GM19467 (cell line): ENCODE results near the gene PDRG1.
A peak's percentile ranks its signal among the peaks of the same experiment; 100 is the strongest.

Source experiments
- ATAC-seq: cut with Tn5 transposase; IDR thresholded peaks from one replicate; pipeline ENCODE4 v1.9.1; 2021; ENCODE audit warnings: mild to moderate bottlenecking, moderate library complexity; ENCODE audit not compliant: unreplicated experiment

The PDRG1 gene

DNA sequence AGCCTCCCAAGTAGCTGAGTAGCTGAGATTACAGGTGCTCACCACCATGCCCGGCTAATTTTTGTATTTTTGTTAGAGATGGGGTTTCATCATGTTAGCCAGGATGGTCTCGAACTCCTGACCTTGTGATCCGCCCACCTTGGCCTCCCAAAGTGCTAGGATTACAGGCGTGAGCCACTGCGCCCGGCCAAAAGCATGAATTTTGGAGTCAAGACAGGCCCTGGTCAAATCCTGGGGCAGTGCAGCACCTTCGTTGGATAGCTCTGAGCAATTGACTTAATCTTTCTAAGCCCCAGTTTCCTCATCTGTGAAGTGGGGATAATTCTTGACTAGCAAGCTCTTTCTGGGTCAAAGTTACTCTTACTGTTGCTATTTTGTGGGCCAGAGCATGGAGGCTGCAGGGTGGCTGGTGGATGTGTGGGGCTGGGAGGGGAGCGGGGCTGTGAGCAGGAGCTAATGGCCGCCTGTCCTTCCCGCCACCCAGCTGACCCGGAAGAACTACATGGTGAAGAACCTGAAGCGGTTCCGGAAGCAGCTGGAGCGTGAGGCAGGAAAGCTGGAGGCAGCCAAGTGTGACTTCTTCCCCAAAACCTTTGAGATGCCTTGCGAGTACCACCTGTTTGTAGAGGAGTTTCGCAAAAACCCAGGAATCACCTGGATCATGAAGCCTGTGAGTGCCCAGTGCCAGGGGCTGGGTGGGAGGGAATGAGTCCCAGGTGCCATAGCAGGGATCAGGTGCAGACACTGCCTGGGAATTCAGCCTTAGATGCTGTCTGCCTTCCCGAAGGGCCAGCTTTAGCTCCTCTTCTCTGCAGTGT is 42.4 kb downstream of the PDRG1 start:
- ATAC-seq = no peak

- ATAC-seq = no peak
Observed at GRCh38 chr20:31908424-31908823, 43.4 kb downstream of the PDRG1 start.

DNA sequence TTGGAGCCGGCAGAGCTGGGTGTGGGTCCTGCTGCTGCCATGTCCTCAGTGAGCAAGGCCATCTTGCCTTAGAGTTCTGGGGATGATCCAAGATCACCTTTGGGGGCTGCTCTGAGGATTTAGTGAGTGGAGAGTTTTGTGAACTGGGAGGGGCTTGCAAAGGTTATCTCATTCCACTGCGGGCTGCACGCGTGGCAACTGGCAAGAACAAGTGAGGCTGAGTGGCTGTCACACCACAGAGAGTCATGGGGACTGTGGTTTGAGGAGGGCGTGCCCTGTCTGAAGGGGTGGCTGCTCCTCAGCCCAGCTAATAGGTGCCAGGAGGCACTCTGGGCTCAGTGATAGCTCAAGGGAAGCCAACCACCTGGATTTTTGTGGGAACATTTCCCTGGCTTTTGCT is 43.8 kb downstream of the PDRG1 start:
- no peak for ATAC-seq

DNA sequence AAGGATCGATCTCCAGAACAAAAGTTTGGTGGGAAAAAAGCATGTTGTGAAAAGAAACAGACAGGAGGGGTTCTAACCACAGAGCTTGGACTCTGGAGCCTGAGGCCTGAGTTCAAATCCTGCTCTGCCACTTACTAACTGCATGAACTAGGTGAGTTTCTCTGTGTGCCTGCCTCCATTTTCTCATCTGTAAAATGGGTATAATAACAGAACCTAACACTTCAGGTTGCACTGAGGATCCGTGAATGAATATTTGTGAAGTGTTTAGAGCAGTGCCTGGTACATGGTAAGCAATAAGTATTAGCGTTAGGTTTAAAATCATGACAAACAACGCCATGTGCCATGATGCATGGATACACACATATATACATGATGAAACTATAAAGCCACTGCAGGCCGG is 44.8 kb downstream of the PDRG1 start:
- no peak for ATAC-seq

DNA sequence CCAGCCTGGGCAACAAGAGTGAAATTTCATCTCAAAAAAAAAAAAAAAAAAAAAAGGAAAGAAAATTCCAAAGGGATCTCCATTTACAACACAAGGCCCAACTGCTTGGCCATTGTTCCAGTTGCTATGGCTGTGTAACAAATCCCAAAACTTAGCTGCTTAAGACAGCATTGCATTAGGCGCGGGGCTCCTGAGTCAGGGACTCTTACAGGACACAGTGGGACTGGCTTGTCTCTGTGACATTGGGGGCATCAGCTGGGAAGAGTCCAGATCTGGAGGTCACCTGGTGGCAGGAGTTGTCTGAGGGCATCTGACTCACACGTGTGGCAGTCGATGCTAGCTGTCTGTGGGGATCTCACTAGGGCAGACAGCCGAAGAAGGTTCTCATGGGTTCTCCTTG is 45.8 kb downstream of the PDRG1 start:
- ATAC-seq = no peak

DNA sequence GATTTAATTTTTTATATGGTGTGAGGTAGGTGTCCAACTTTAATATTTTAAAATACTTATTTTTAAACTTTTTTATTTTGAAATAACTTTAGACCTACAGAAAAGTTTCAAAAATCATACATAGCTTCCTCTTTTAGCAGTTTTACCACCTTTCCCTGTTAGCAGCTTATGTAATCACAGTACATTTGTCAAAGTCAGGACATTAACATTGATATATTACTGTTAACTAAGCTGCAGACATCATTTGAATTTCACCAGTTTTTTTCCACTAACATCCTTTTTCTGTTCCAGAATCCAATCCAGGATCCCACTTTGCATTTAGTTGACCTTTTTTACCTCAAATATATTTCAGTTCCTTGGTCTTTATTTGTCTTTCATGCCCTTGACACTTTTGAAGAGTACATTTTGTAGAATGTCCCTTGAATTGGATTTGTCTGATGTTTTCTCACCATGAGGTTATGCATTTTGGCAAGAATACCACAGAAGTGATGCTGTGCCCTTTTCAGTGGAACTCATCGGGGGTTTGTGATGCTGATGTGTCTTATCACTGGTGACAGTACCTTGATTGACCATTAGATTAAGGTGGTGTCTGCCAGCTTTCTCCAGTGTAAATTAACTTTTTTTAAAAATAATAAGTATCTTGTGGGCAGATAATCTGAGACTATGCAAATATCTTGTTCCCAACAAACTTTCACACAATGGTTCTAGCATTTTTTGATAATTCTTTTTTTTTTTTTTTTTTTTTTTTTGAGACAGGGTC is 48.0 kb downstream of the PDRG1 start:
- ATAC-seq = no peak

GRCh38 chr20:31901615-31902014 is 50.2 kb downstream of the PDRG1 start:
- no peak for ATAC-seq

- ATAC-seq = no peak
Observed at GRCh38 chr20:31897541-31897940, 54.3 kb downstream of the PDRG1 start.

DNA sequence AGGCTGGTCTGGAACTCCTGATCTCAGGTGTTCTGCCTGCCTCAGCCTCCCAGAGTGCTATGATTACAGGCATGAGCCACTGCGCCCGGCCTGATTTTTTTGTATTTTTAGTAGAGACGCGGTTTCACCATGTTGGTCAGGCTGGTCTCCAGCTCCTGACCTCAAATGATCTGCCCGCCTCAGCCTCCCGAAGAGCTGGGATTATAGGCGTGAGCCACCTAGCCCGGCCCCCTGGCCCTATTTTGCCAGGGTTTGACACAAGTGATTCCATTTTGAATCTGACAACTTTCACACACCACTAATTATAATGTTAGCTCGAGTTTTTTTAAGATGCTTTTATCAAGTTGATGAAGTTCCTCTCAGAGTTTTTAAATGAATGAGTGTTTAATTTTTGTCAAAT is 55.8 kb downstream of the PDRG1 start:
- ATAC-seq = no peak

DNA sequence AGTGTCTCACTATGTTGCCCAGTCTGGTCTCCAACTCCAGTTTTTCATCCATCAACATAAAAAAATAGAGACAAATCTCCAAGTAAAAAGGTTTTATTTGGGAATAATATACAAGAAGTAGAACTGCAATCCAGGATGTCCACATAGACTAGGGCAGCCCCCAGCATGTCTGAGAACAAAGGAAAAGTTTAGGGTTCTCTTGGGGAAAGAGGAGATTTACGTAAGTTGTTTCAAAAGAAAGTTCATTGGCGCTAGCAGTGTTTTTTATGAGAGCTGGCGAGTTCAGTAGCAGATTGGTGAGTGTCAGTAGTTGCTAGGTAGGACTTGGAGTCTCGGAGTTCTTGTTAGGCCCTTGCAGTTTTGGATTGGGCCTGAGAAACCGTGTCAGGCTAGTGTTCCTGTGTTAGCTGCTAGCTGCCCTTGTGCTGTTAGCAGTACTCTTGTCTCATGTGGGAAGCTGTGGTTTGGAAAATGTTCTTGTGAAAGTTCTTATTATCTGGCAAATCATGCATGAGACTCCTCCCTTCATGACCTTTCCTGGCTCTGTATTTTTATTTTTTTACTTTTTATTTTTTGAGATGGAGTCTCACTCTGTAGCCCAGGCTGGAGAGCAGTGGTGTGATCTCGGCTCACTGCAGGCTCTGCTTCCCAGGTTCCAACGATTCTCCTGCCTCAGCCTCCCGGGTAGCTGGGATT is 56.7 kb downstream of the PDRG1 start:
- ATAC-seq = peak; percentile 94
